ENCODE measurements around the gene SEPHS1.

GRCh38 chr10:13270877-13271551 lies 77.1 kb downstream of the SEPHS1 start:
- TF ChIP-seq CTCF (IDR thresholded peaks at IDR 0.05), result no peak
- TF ChIP-seq EP300 (IDR thresholded peaks at IDR 0.05), result no peak
- no peak for TF ChIP-seq POLR2A (IDR thresholded peaks at IDR 0.05)
